K562 (cell line): Measurements from ENCODE around the gene PKLR. TPM values are rescaled to one million over a fixed set of nuclear protein-coding genes. Genes with fewer than 3 reads are reported as not detected.

ENCODE experiments used
- ARNT ChIP-seq, 2 experiments: fragments of 450-650 bp; IDR thresholded peaks; 2 replicates each; pipeline ENCODE4 v1.6.1; 2016; ENCODE audit warnings: mild to moderate bottlenecking in 1 of 2
- DMBX1 ChIP-seq: fragments of 250-450 bp; sonication (Bioruptor Pico); IDR thresholded peaks from 2 replicates; pipeline ENCODE4 v1.8.0; 2022; ENCODE audit warnings: inconsistent platforms, mild to moderate bottlenecking, moderate library complexity, borderline replicate concordance
- EZH2 ChIP-seq: IDR thresholded peaks from 2 replicates; pipeline ENCODE4 v1.6.1; 2012; ENCODE audit warnings: low read depth, mild to moderate bottlenecking, inconsistent platforms, low read length, borderline replicate concordance
- MTA1 ChIP-seq: fragments of 450-650 bp; IDR thresholded peaks from 2 replicates; pipeline ENCODE4 v1.6.1; 2017; ENCODE audit warnings: borderline replicate concordance
- SAP30 ChIP-seq: fragments of 200-600 bp; sonication (generic); IDR thresholded peaks from 2 replicates; pipeline ENCODE4 v1.6.1; 2012; ENCODE audit warnings: borderline replicate concordance, low read depth, mild to moderate bottlenecking, moderate library complexity, low read length, control low read depth, inconsistent platforms; ENCODE audit not compliant: insufficient read depth, poor library complexity, severe bottlenecking
- ZNF146 ChIP-seq: IDR thresholded peaks from one replicate; pipeline ENCODE4 v1.6.1; 2018; ENCODE audit warnings: missing compliant biosample characterization; ENCODE audit not compliant: unreplicated experiment
- polyA plus RNA-seq, 8 experiments: library from polyadenylated mRNA; depleted of rRNA in 4 of 8; stranded (reverse) in 5 of 8; unstranded in 3 of 8; fragments of >200 nt; fragmentation: Nextera tagmentation in 2 of 8; fragmentation: Illumina TruSeq in 1 of 8; extraction: Ambion mirVana in 2 of 8; extraction: Trizol in 1 of 8; gene quantifications; 2 replicates each; pipeline versions ENCODE4 v1.2.1 to v1.2.3, GENCODE V29; 2011 to 2014; ENCODE audit warnings: inconsistent platforms in 1 of 8, missing spikeins in 1 of 8
- total RNA-seq, 7 experiments: library from RNA; depleted of rRNA in 6 of 7; stranded (reverse); fragments of >200 nt in 6 of 7; fragmentation: Illumina TruSeq in 2 of 7; extraction: Trizol in 2 of 7; gene quantifications; 2 replicates each; pipeline versions ENCODE4 v1.2.1 to v1.2.3, GENCODE V29; 2011 to 2021; ENCODE audit warnings: low replicate concordance in 1 of 7
- TF ChIP-seq, protein P1 (sequence below), 2 experiments: fragments of 450-650 bp in 1 of 2; sonication (generic) in 1 of 2; formaldehyde crosslinking in 1 of 2; IDR thresholded peaks; 2 replicates each; pipeline versions ENCODE4 v1.7.1 to v1.9.0; 2016 to 2022; ENCODE audit warnings: inconsistent platforms in 1 of 2, mild to moderate bottlenecking in 1 of 2, missing genetic modification reagents in 1 of 2
- TF ChIP-seq, protein P2 (sequence below): fragments of 450-650 bp; IDR thresholded peaks from 2 replicates; pipeline ENCODE4 v1.6.1; 2017; ENCODE audit warnings: antibody characterized with exemption, mild to moderate bottlenecking
- TF ChIP-seq, protein P3 (sequence below), 2 experiments: fragments of 200-800 bp in 1 of 2; sonication (Bioruptor generic) in 1 of 2; sonication (generic) in 1 of 2; formaldehyde crosslinking in 1 of 2; IDR thresholded peaks in 1 of 2; conservative IDR thresholded peaks in 1 of 2; 2 replicates each; pipeline versions ENCODE4 v1.5.0 to v1.6.1; 2016 to 2020; ENCODE audit warnings: missing compliant biosample characterization in 1 of 2, missing genetic modification characterization in 1 of 2, missing genetic modification reagents in 1 of 2

The PKLR gene
- total and polyA plus RNA-seq, 9 of the 15 experiments (the other 6 are each of a cell fraction or from before 2014, with no cell fraction given) = 10.7 to 78.4 (median 38.2) TPM

- TF ChIP-seq, protein P1, sequence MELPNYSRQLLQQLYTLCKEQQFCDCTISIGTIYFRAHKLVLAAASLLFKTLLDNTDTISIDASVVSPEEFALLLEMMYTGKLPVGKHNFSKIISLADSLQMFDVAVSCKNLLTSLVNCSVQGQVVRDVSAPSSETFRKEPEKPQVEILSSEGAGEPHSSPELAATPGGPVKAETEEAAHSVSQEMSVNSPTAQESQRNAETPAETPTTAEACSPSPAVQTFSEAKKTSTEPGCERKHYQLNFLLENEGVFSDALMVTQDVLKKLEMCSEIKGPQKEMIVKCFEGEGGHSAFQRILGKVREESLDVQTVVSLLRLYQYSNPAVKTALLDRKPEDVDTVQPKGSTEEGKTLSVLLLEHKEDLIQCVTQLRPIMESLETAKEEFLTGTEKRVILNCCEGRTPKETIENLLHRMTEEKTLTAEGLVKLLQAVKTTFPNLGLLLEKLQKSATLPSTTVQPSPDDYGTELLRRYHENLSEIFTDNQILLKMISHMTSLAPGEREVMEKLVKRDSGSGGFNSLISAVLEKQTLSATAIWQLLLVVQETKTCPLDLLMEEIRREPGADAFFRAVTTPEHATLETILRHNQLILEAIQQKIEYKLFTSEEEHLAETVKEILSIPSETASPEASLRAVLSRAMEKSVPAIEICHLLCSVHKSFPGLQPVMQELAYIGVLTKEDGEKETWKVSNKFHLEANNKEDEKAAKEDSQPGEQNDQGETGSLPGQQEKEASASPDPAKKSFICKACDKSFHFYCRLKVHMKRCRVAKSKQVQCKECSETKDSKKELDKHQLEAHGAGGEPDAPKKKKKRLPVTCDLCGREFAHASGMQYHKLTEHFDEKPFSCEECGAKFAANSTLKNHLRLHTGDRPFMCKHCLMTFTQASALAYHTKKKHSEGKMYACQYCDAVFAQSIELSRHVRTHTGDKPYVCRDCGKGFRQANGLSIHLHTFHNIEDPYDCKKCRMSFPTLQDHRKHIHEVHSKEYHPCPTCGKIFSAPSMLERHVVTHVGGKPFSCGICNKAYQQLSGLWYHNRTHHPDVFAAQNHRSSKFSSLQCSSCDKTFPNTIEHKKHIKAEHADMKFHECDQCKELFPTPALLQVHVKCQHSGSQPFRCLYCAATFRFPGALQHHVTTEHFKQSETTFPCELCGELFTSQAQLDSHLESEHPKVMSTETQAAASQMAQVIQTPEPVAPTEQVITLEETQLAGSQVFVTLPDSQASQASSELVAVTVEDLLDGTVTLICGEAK (IDR thresholded peaks at IDR 0.05) = peak; percentile 49
- TF ChIP-seq, protein P1 (CRISPR knock-in tag; IDR thresholded peaks at IDR 0.05) = no peak
- peak in 1 of 2 experiments; percentile 57; a peak in 1 of 4 replicates for TF ChIP-seq ARNT (IDR thresholded peaks at IDR 0.05)
- no peak for TF ChIP-seq ZNF146
- no peak for TF ChIP-seq EZH2
- TF ChIP-seq MTA1 = no peak
- TF ChIP-seq SAP30 = peak; percentile 71
- TF ChIP-seq, protein P2, sequence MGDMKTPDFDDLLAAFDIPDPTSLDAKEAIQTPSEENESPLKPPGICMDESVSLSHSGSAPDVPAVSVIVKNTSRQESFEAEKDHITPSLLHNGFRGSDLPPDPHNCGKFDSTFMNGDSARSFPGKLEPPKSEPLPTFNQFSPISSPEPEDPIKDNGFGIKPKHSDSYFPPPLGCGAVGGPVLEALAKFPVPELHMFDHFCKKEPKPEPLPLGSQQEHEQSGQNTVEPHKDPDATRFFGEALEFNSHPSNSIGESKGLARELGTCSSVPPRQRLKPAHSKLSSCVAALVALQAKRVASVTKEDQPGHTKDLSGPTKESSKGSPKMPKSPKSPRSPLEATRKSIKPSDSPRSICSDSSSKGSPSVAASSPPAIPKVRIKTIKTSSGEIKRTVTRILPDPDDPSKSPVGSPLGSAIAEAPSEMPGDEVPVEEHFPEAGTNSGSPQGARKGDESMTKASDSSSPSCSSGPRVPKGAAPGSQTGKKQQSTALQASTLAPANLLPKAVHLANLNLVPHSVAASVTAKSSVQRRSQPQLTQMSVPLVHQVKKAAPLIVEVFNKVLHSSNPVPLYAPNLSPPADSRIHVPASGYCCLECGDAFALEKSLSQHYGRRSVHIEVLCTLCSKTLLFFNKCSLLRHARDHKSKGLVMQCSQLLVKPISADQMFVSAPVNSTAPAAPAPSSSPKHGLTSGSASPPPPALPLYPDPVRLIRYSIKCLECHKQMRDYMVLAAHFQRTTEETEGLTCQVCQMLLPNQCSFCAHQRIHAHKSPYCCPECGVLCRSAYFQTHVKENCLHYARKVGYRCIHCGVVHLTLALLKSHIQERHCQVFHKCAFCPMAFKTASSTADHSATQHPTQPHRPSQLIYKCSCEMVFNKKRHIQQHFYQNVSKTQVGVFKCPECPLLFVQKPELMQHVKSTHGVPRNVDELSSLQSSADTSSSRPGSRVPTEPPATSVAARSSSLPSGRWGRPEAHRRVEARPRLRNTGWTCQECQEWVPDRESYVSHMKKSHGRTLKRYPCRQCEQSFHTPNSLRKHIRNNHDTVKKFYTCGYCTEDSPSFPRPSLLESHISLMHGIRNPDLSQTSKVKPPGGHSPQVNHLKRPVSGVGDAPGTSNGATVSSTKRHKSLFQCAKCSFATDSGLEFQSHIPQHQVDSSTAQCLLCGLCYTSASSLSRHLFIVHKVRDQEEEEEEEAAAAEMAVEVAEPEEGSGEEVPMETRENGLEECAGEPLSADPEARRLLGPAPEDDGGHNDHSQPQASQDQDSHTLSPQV = peak; percentile 76
- TF ChIP-seq, protein P3, sequence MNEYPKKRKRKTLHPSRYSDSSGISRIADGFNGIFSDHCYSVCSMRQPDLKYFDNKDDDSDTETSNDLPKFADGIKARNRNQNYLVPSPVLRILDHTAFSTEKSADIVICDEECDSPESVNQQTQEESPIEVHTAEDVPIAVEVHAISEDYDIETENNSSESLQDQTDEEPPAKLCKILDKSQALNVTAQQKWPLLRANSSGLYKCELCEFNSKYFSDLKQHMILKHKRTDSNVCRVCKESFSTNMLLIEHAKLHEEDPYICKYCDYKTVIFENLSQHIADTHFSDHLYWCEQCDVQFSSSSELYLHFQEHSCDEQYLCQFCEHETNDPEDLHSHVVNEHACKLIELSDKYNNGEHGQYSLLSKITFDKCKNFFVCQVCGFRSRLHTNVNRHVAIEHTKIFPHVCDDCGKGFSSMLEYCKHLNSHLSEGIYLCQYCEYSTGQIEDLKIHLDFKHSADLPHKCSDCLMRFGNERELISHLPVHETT (CRISPR knock-in tag; conservative IDR thresholded peaks at IDR 0.05 in 1 of 2, IDR thresholded peaks at IDR 0.05 in 1 of 2) = peak in 1 of 2 experiments; percentile 99; a peak in 2 of 4 replicates
- TF ChIP-seq DMBX1 (CRISPR knock-in tag) = 0 out of 2 replicates have a peak, but pooled peaks have one; percentile 16
Observed at GRCh38 chr1:155273343-155274245, 27.6 kb downstream of the PKLR start, which contains the start of gene CLK2 (continued).
